Fibroblast of skin of right biceps (primary cell): ENCODE data around the gene TEAD3.
A peak's percentile ranks its signal among the peaks of the same experiment; 100 is the strongest.

Experiments used
- DNase-seq: peaks from one replicate; pipeline ENCODE4 v3.0.0-alpha.2; 2013

Gene TEAD3

GRCh38 chr6:35474131-35474941, 22.5 kb downstream of the TEAD3 start:
- DNase-seq, result no peak

GRCh38 chr6:35473850-35474130, 23.1 kb downstream of the TEAD3 start:
- no peak for DNase-seq

- DNase-seq, result no peak
Observed at GRCh38 chr6:35473075-35473849, 23.6 kb downstream of the TEAD3 start.

GRCh38 chr6:35471836-35472345, 25.0 kb downstream of the TEAD3 start:
- DNase-seq, result no peak

DNA sequence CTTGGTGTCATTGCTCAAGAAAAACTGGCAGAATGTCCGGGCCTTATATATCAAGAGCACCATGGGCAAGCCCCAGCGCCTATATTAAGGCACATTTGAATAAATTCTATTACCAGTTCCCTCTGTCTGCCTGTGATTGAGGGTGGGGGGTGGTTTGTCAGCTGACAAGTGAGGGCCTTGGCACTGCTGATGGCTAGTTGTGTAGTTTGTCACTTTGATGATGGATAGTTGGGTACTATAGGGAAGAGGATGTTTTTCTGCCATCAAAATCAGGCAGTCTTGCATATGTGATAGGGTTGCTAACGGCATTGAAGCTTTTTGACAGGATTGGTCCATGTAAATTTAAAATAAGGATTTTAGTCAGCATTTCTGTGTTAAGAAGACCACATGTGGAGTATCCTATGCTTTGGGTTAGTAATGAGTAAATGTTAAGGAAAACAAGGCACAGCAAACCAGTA, 26.2 kb downstream of the TEAD3 start:
- no peak for DNase-seq

- no peak for DNase-seq
Observed at GRCh38 chr6:35469751-35470662, 26.9 kb downstream of the TEAD3 start.

- DNase-seq, result no peak
Observed at GRCh38 chr6:35468980-35469750, 27.7 kb downstream of the TEAD3 start.

DNA sequence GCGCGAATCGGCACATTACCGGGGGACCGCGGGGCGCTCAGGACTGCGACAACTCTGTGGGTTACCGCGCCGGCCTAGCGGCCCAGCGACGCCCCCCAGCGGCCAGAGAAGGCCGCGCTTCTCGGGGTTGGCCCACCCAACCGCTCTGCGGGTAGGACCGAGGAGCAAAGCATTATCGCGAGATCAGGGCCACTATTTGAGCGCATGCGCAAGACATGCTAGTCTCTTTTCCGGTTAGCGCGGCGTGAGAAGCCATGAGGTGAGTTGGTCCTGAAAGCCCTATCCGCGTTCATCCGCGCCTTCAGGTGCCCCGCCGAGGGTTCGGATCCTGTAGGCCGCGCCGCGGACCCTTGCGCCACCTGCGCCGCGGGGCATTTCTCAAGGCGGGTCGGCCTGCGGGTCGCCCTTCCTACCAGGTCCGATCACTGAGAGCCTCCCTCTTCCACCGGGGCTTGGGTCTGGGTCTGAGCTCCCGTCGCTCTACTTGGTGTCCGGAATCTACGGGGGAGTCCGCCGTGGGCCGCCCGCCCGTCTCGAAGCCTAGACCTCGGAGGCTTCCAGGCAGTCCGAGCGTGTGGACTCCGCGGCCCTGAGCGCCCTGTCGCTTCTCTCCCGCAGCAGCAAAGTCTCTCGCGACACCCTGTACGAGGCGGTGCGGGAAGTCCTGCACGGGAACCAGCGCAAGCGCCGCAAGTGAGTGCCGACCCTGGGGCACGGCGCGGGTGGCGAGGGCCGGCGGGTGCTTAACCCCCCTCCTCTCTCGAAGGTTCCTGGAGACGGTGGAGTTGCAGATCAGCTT, 28.5 kb downstream of the TEAD3 start, which contains the start of gene RPL10A:
Gene RPL10A (plus strand): TSS at position 221 of the 799 bp plus-strand sequence. CDS start 34 bp downstream, at position 255.
- peak; percentile 97 for DNase-seq

DNA sequence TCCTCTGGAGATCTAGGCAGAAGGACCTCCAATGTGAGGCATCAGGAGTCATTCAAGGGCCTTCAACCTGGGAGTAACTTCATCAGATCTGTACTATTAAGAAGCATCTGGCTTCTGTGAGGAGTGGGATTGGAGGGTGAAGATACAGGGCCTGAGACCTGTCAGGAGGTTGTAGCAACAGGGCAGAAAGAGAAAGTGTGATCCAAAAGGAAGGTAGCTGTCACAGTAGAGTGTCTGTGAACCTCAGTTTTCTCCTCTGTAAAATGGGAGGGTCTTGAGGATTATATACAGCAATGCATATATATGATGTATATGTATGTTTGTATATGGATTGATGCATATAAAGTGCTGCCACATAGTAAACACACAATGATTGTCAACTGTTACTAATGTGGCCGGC, 31.2 kb downstream of the TEAD3 start:
- DNase-seq, result no peak

DNA sequence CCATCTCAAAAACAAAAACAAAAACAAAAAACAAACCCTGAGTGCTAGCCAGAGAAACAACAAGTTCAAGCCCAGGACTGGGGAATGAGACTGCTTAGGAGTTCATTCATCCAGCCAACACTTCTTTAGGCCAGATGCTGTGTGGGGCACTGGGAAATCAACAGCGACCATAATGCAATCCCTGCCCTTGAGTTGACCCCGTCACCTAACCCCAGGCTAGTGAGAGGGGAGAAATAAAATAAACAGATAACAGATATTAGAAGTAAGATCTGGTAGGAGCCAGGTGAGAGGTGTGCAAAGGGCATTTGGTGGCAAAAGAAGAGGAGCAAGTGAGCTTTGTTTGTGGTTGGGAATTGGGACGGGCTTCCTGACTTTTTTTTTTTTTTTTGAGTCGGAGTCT, 33.6 kb downstream of the TEAD3 start:
- no peak for DNase-seq

GRCh38 chr6:35461270-35461669, 35.6 kb downstream of the TEAD3 start:
- DNase-seq, result no peak

DNA sequence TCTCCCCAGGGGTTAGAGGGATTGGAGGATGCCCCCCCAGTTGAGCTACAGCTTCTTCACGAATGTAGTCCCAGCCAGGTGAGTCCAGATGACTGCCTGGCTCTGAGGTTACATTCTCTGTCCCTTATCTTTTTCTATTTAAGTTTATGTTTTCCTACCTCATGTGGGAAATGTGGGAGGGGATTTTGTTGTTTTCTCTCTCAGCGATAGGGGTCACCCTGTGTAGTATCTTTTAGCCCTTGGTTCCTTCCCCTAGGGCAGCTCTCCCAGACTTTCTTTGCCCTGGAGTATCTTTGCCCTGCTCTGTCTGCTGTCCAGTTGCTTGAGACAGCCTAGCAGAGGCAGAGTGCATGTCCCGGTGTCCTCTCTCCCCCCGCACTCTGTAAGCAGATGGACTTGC, 39.0 kb downstream of the TEAD3 start:
- DNase-seq, result no peak

- no peak for DNase-seq
Observed at GRCh38 chr6:35454391-35455110, 42.3 kb downstream of the TEAD3 start.

DNA sequence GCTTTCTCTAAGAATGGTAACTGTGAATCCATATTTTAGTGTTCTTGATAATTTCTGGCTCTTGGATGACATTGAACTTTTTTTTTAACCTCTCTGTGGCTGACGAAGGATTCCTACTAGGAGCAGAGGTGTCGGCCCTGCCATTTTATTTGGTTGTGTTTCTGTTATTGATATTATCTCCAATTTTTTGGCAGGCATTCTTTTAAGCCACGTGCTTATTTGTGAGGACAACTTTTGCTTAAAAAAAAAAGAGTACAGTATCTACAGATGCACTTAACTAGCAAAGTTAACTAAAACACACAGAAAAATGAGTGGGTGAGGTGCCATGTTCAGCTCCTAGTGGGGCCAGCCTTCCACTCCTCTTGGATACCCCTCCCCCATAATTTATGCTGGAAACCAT, 43.6 kb downstream of the TEAD3 start:
- DNase-seq, result no peak

GRCh38 chr6:35452183-35453090, 44.4 kb downstream of the TEAD3 start, which contains the start of gene FANCE:
TSS of gene FANCE (plus strand) at chr6:35452338. CDS start at chr6:35452546, 208 bp downstream.
- DNase-seq, result peak; percentile 89

DNA sequence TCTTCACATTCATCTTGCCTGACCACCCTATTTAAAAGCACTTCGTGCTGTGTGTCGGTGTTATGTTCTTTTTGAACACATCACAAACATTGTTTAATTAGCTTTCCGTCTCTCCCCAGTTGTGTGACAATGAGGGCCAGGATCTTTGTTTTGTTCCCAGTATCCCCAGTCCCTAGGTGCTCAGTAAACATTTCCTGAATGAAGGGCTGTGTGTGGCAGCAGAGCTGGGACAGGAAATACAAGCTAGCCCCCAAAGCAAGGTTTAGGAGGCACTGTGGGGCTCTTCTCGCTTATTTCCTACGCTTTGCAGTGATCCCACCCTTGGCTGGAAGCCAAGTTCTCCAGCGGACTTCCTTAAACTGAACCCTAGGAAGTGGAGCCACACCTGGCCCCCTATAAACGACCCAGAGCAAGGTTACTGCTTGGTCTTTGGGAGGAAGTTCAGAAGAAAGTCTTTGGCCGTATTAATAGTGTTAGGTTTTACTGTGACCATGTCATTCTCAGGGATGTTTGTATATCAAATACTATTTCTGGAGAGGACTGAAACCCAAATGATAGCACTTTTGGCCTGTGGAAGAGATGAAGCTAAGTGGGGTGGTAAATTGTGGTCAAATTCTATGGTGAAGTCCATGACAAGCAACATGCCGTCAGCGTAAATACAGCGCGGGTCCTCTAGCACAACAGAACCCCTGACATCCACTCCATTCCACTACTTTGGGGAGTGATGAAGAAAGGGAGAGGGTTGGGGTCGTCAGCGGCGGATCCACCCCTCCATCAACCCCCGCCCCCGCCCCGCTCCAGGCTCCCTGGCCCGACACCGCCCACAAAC, 45.3 kb downstream of the TEAD3 start:
- DNase-seq, result no peak

DNA sequence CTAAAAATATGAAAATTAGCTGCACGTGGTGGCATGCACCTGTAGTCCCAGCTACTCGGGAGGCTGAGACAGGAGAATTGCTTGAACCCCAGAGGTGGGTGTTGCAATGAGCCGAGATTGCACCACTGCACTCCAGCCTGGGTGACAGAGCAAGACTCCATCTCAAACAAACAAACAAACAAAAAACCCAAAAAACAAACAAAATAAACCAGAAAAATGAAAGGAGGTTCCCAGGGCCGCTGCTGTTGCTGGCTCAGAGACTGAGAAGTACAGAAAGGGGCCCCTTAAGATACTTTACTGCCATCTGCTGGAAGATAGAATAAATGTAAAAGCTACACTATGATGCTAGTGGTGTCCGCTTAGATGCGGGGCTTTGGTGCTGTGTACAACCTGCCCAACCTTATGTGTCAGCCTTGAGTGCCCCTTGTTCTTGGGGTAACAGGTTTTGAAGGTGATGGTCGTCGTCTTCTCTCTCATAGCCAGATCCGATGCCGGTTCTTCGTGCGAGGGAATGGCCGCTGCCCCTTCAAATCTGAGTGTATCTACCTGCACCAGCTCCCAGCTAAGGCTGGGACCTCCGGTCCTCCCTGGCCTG, 47.5 kb downstream of the TEAD3 start:
- DNase-seq, result peak; percentile 64

- DNase-seq, result no peak
Observed at GRCh38 chr6:35448191-35448590, 48.7 kb downstream of the TEAD3 start.
